H9 (cell line): Measurements from ENCODE around the gene CERS1. TPM values are rescaled to one million over a fixed set of nuclear protein-coding genes. Genes with fewer than 3 reads are reported as not detected.

ENCODE experiments used
- DNase-seq: peaks from one replicate; pipeline ENCODE4 v3.0.0-alpha.2; 2017
- H2AFZ ChIP-seq: one replicate; pipeline ENCODE4 v1.6.1; 2013; ENCODE audit warnings: mild to moderate bottlenecking, low read length, control low read depth, moderate library complexity
- H2AK5ac ChIP-seq: 2 replicates; pipeline ENCODE4 v1.6.1; 2013; ENCODE audit warnings: low read length, control low read depth, mixed read lengths; ENCODE audit not compliant: insufficient read length
- H2BK120ac ChIP-seq: one replicate; pipeline ENCODE4 v1.6.1; 2013; ENCODE audit warnings: low read depth, mild to moderate bottlenecking, low read length, control low read depth, inconsistent platforms; ENCODE audit not compliant: poor library complexity, severe bottlenecking
- H2BK12ac ChIP-seq: 2 replicates; pipeline ENCODE4 v1.6.1; 2013; ENCODE audit warnings: low read length, control low read depth, mixed read lengths, low read depth; ENCODE audit not compliant: insufficient read length
- H2BK15ac ChIP-seq: 2 replicates; pipeline ENCODE4 v1.6.1; 2013; ENCODE audit warnings: low read depth, low read length, control low read depth
- H2BK20ac ChIP-seq: one replicate; pipeline ENCODE4 v1.6.1; 2013; ENCODE audit warnings: low read depth, mild to moderate bottlenecking, low read length, control low read depth, inconsistent platforms; ENCODE audit not compliant: poor library complexity, severe bottlenecking
- H2BK5ac ChIP-seq: 2 replicates; pipeline ENCODE4 v1.6.1; 2013; ENCODE audit warnings: low read length, control low read depth, mixed read lengths; ENCODE audit not compliant: insufficient read length
- H3K14ac ChIP-seq: 2 replicates; pipeline ENCODE4 v1.6.1; 2013; ENCODE audit warnings: low read length, control low read depth; ENCODE audit not compliant: insufficient read depth
- H3K18ac ChIP-seq: 2 replicates; pipeline ENCODE4 v1.6.1; 2013; ENCODE audit warnings: low read depth, mild to moderate bottlenecking, mixed read lengths, low read length, control low read depth; ENCODE audit not compliant: insufficient read length
- H3K23ac ChIP-seq: 2 replicates; pipeline ENCODE4 v1.6.1; 2013; ENCODE audit warnings: low read length, control low read depth, mixed read lengths, low read depth; ENCODE audit not compliant: insufficient read length
- H3K23me2 ChIP-seq: 2 replicates; pipeline ENCODE4 v1.6.1; 2013; ENCODE audit warnings: low read depth, mild to moderate bottlenecking, mixed read lengths, low read length, control low read depth; ENCODE audit not compliant: insufficient read length, poor library complexity, severe bottlenecking
- H3K27ac ChIP-seq: 2 replicates; pipeline ENCODE4 v1.5.1; 2013; ENCODE audit warnings: low read length, control low read depth, mixed read lengths, low read depth; ENCODE audit not compliant: insufficient read length
- H3K27me3 ChIP-seq: 2 replicates; pipeline ENCODE4 v1.6.1; 2013; ENCODE audit warnings: low read length, control low read depth, inconsistent platforms; ENCODE audit not compliant: insufficient read depth
- H3K4ac ChIP-seq: 2 replicates; pipeline ENCODE4 v1.6.1; 2013; ENCODE audit warnings: low read depth, mild to moderate bottlenecking, control low read depth, inconsistent platforms, low read length, moderate library complexity
- H3K4me1 ChIP-seq: 2 replicates; pipeline ENCODE4 v1.6.1; 2013; ENCODE audit warnings: low read length, control low read depth, inconsistent platforms; ENCODE audit not compliant: insufficient read depth
- H3K4me2 ChIP-seq: 2 replicates; pipeline ENCODE4 v1.6.1; 2013; ENCODE audit warnings: low read length, control low read depth, mixed read lengths; ENCODE audit not compliant: insufficient read length, insufficient read depth
- H3K56ac ChIP-seq: 2 replicates; pipeline ENCODE4 v1.6.1; 2013; ENCODE audit warnings: low read depth, mild to moderate bottlenecking, mixed read lengths, low read length, control low read depth; ENCODE audit not compliant: insufficient read length
- H3K79me1 ChIP-seq: 2 replicates; pipeline ENCODE4 v1.6.1; 2013; ENCODE audit warnings: low read depth, mild to moderate bottlenecking, moderate library complexity, low read length, control low read depth, inconsistent platforms; ENCODE audit not compliant: insufficient read depth, poor library complexity, severe bottlenecking
- H3K79me2 ChIP-seq: 2 replicates; pipeline ENCODE4 v1.6.1; 2013; ENCODE audit warnings: low read length, control low read depth, inconsistent platforms; ENCODE audit not compliant: insufficient read depth
- H3K9ac ChIP-seq: 2 replicates; pipeline ENCODE4 v1.6.1; 2013; ENCODE audit warnings: low read length, control low read depth, mixed read lengths; ENCODE audit not compliant: insufficient read length; ENCODE audit errors: extremely low read depth
- H3K9me3 ChIP-seq: one replicate; pipeline ENCODE4 v1.6.1; 2013; ENCODE audit warnings: low read depth, low read length, inconsistent platforms; ENCODE audit not compliant: control insufficient read depth
- H3T11ph ChIP-seq: one replicate; pipeline ENCODE4 v1.6.1; 2013; ENCODE audit warnings: mild to moderate bottlenecking, low read length, control low read depth, inconsistent platforms
- H4K20me1 ChIP-seq: one replicate; pipeline ENCODE4 v1.6.1; 2013; ENCODE audit not compliant: control insufficient read depth, insufficient read length, insufficient read depth
- H4K5ac ChIP-seq: 2 replicates; pipeline ENCODE4 v1.6.1; 2013; ENCODE audit warnings: low read depth, mild to moderate bottlenecking, mixed read lengths, low read length, control low read depth; ENCODE audit not compliant: insufficient read length
- H4K8ac ChIP-seq: replicated peaks from 2 replicates; pipeline ENCODE4 v1.6.1; 2013; ENCODE audit warnings: low read length, control low read depth, mixed read lengths, low read depth; ENCODE audit not compliant: insufficient read length
- H4K91ac ChIP-seq: 2 replicates; pipeline ENCODE4 v1.6.1; 2013; ENCODE audit warnings: low read depth, mild to moderate bottlenecking, moderate library complexity, mixed read lengths, low read length, control low read depth; ENCODE audit not compliant: insufficient read length
- H3K27ac Mint-ChIP-seq, 3 experiments: 2 replicates in 2 of 3; 3 replicates in 1 of 3; pipeline ENCODE4 v1.8.0; 2020 to 2021; ENCODE audit warnings: mixed read lengths in 3 of 3, mild to moderate bottlenecking in 1 of 3, moderate library complexity in 1 of 3
- H3K27me3 Mint-ChIP-seq: 2 replicates; pipeline ENCODE4 v1.8.0; 2021; ENCODE audit warnings: low read depth, mild to moderate bottlenecking, moderate library complexity, mixed read lengths
- H3K36me3 Mint-ChIP-seq, 3 experiments: 2 replicates in 2 of 3; 3 replicates in 1 of 3; pipeline ENCODE4 v1.8.0; 2020 to 2021; ENCODE audit warnings: low read depth in 3 of 3, mixed read lengths in 3 of 3; ENCODE audit not compliant: insufficient read depth in 1 of 3
- H3K4me1 Mint-ChIP-seq, 2 experiments: 2 replicates each; pipeline ENCODE4 v1.8.0; 2020; ENCODE audit warnings: mixed read lengths in 2 of 2
- H3K4me3 Mint-ChIP-seq, 2 experiments: 2 replicates in 1 of 2; 3 replicates in 1 of 2; pipeline ENCODE4 v1.8.0; 2020 to 2021; ENCODE audit warnings: mild to moderate bottlenecking in 2 of 2, mixed read lengths in 2 of 2, moderate library complexity in 1 of 2
- H3K9me3 Mint-ChIP-seq, 2 experiments: 2 replicates in 1 of 2; 3 replicates in 1 of 2; pipeline ENCODE4 v1.8.0; 2020; ENCODE audit warnings: mild to moderate bottlenecking in 2 of 2, mixed read lengths in 2 of 2, moderate library complexity in 1 of 2
- WGBS: extraction: QIAGEN DNeasy Blood & Tissue Kit; methylation state at CpG from one replicate; pipeline ENCODE4 v1.1.7; 2013; ENCODE audit warnings: missing lambda C conversion rate, low lambda C conversion rate, mixed read lengths; ENCODE audit not compliant: insufficient read length; ENCODE audit errors: extremely low coverage; 5-methylcytosine and 5-hydroxymethylcytosine counted together
- total RNA-seq: library from RNA; stranded (reverse); gene quantifications from 2 replicates; pipeline ENCODE4 v1.2.1, GENCODE V29; 2021
- TF ChIP-seq, protein P1 (sequence below): fragments of 200-600 bp; sonication (generic); conservative IDR thresholded peaks from 3 replicates; pipeline ENCODE4 v1.8.0; 2021; ENCODE audit warnings: antibody characterized with exemption, mild to moderate bottlenecking

CERS1 gene
- total RNA-seq, 1 experiment from 2014 or later = 19.3 TPM

DNA sequence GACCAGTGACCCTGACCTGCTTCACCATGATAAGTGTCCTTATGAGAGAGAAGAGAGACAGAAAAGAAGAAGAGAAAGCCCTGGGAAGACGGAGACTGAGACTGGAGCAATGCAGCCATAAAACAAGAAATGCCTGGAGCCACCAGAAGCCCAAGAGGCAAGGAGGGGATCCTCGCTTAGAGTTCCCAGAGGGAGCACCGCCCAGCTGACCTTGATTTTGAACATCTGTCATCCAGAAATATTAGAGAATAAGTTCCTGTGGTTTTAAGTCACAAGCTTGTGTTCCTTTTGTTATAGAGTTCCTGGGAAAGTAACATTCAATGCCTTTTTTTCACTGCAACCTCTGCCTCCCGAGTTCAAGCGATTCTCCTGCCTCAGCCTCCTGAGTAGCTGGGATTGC lies 20.2 kb downstream of the CERS1 start:
- Histone ChIP-seq H3K4me2 (no peak overlapping the region), H4K91ac (no peak overlapping the region), H3K9ac (no peak overlapping the region), H2AFZ (no peak overlapping the region), H2BK15ac (no peak overlapping the region), H3T11ph (no peak overlapping the region), H3K56ac (no peak overlapping the region), H3K27me3 (no peaks in the 10 kb centered on the region), H2BK5ac (no peak overlapping the region), H3K4me1 (no peaks in the 10 kb centered on the region), H3K23me2 (no peaks in the 10 kb centered on the region), H3K4ac (no peak overlapping the region), H2BK120ac (no peak overlapping the region), H3K79me1 (no peaks in the 10 kb centered on the region), H3K9me3 (no peaks in the 10 kb centered on the region), H2AK5ac (no peak overlapping the region), H3K18ac (no peak overlapping the region), H2BK12ac (no peak overlapping the region), H3K79me2 (no peaks in the 10 kb centered on the region), H4K20me1 (no peaks in the 10 kb centered on the region), H3K14ac (no peak overlapping the region), H3K23ac (no peak overlapping the region), H2BK20ac (no peak overlapping the region), H4K5ac (no peak overlapping the region), H4K8ac (no peak overlapping the region), H3K27ac (no peak overlapping the region)
- H3K27me3 Mint-ChIP-seq = no peaks in the 10 kb centered on the region
- WGBS = no CpG with 5 or more reads among the region's 5 CpGs
- H3K9me3 Mint-ChIP-seq = peaks cover 0 to 9% of the 10 kb centered on the region in 2 experiments; a peak in 3 of 5 replicates
- no peak overlapping the region for H3K4me3 Mint-ChIP-seq
- peaks cover 33 to 64% (median 43%) of the 10 kb centered on the region in 3 experiments for H3K36me3 Mint-ChIP-seq
- TF ChIP-seq, protein P1, sequence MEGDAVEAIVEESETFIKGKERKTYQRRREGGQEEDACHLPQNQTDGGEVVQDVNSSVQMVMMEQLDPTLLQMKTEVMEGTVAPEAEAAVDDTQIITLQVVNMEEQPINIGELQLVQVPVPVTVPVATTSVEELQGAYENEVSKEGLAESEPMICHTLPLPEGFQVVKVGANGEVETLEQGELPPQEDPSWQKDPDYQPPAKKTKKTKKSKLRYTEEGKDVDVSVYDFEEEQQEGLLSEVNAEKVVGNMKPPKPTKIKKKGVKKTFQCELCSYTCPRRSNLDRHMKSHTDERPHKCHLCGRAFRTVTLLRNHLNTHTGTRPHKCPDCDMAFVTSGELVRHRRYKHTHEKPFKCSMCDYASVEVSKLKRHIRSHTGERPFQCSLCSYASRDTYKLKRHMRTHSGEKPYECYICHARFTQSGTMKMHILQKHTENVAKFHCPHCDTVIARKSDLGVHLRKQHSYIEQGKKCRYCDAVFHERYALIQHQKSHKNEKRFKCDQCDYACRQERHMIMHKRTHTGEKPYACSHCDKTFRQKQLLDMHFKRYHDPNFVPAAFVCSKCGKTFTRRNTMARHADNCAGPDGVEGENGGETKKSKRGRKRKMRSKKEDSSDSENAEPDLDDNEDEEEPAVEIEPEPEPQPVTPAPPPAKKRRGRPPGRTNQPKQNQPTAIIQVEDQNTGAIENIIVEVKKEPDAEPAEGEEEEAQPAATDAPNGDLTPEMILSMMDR = no peak
- H3K27ac Mint-ChIP-seq = no peak overlapping the region; a peak in 1 of 7 replicates
- DNase-seq = no peak
- peaks cover 0 to 5% of the 10 kb centered on the region in 2 experiments; a peak in 1 of 4 replicates for H3K4me1 Mint-ChIP-seq
